Endothelial cell of umbilical vein (primary cell): ENCODE data around the gene RHOG. TPM values are rescaled to one million over a fixed set of nuclear protein-coding genes. Genes with fewer than 3 reads are reported as not detected.

Source experiments
- BruUV-seq: library from RNA; stranded (reverse); fragments of 400-500 nt; replicated peaks from 2 replicates; lab custom pipeline; 2021; lab: Mats Ljungman, UMichigan
- CTCF ChIA-PET: fragments of 300-600, 350-600 bp; sonication (Branson Sonifier 250); formaldehyde crosslinking; loops from one replicate; lab custom pipeline; 2021; ENCODE audit warnings: antibody characterized with exemption, inconsistent platforms; lab: Charles Lee
- POLR2A ChIA-PET: fragments of 300-600, 350-600 bp; sonication (Branson Sonifier 250); formaldehyde crosslinking; loops from one replicate; lab custom pipeline; 2021; ENCODE audit warnings: antibody characterized with exemption, inconsistent platforms; lab: Charles Lee
- DNase-seq: peaks from one replicate; pipeline ENCODE4 v3.0.0-alpha.2; 2011; ENCODE audit warnings: low read depth, low spot score
- FAIRE-seq: peaks from 2 replicates; lab custom pipeline; 2011; peaks lifted over from hg19 to GRCh38; lab: Jason Lieb, UNC
- H2AFZ ChIP-seq: 2 replicates; pipeline ENCODE4 v1.6.0; 2012; ENCODE audit warnings: low read depth, low read length, control low read depth, inconsistent platforms
- H3K27ac ChIP-seq: 2 replicates; pipeline ENCODE4 v1.5.1; 2011; ENCODE audit warnings: low read depth, mild to moderate bottlenecking, control low read depth, low read length, moderate library complexity; ENCODE audit not compliant: insufficient read depth
- H3K27me3 ChIP-seq, 2 experiments: 2 replicates each; pipeline versions ENCODE4 v1.6.0 to v1.6.1; 2011; ENCODE audit warnings: low read length in 2 of 2, mixed read lengths in 1 of 2; ENCODE audit not compliant: control insufficient read depth in 2 of 2, insufficient read depth in 2 of 2
- H3K36me3 ChIP-seq, 2 experiments: 2 replicates in 1 of 2; 3 replicates in 1 of 2; pipeline ENCODE4 v1.5.1; 2011; ENCODE audit warnings: low read length in 2 of 2, mild to moderate bottlenecking in 1 of 2, moderate library complexity in 1 of 2; ENCODE audit not compliant: control insufficient read depth in 2 of 2, insufficient read depth in 2 of 2; ENCODE audit errors: extremely low read depth in 1 of 2
- H3K4me1 ChIP-seq: 3 replicates; pipeline ENCODE4 v1.5.1; 2011; ENCODE audit warnings: mild to moderate bottlenecking, low read length; ENCODE audit not compliant: control insufficient read depth, insufficient read depth; ENCODE audit errors: extremely low read depth
- H3K4me2 ChIP-seq: 2 replicates; pipeline ENCODE4 v1.6.1; 2011; ENCODE audit warnings: low read length, control low read depth, mixed read lengths; ENCODE audit not compliant: insufficient read depth
- H3K4me3 ChIP-seq, 3 experiments: fragments of 200-600 bp in 1 of 3; sonication (generic), shearing (Covaris generic) in 1 of 3; replicated peaks in 1 of 3; 2 replicates each; pipeline ENCODE4 v1.5.1; 2011 to 2016; ENCODE audit warnings: control low read depth in 3 of 3, low read length in 3 of 3, mild to moderate bottlenecking in 2 of 3, inconsistent platforms in 1 of 3, low read depth in 1 of 3, moderate library complexity in 1 of 3; ENCODE audit not compliant: insufficient read depth in 1 of 3
- H3K79me2 ChIP-seq: 2 replicates; pipeline ENCODE4 v1.6.0; 2012; ENCODE audit warnings: low read length, inconsistent platforms; ENCODE audit not compliant: control insufficient read depth, insufficient read depth
- H3K9ac ChIP-seq: replicated peaks from 2 replicates; pipeline ENCODE3; 2011; ENCODE audit warnings: low read length, control low read depth; ENCODE audit not compliant: insufficient read depth; ENCODE audit errors: extremely low read depth
- H3K9me1 ChIP-seq: replicated peaks from 3 replicates; pipeline ENCODE4 v1.6.0; 2011; ENCODE audit warnings: mild to moderate bottlenecking, low read length; ENCODE audit not compliant: control insufficient read depth, insufficient read depth; ENCODE audit errors: extremely low read depth
- H3K9me3 ChIP-seq: replicated peaks from 2 replicates; pipeline ENCODE4 v1.5.1; 2012; ENCODE audit warnings: low read length, inconsistent platforms; ENCODE audit not compliant: control insufficient read depth, insufficient read depth
- H4K20me1 ChIP-seq: replicated peaks from 2 replicates; pipeline ENCODE3; 2011; ENCODE audit warnings: mild to moderate bottlenecking, low read length; ENCODE audit not compliant: control insufficient read depth, insufficient read depth; ENCODE audit errors: extremely low read depth
- EZH2 ChIP-seq: IDR thresholded peaks from 2 replicates; pipeline ENCODE4 v1.6.1; 2012; ENCODE audit warnings: borderline replicate concordance, low read depth, mild to moderate bottlenecking, moderate library complexity, low read length, inconsistent platforms; ENCODE audit not compliant: severe bottlenecking
- FOS ChIP-seq: IDR thresholded peaks from 2 replicates; pipeline ENCODE4 v1.6.1; 2011; ENCODE audit warnings: mild to moderate bottlenecking, low read length, moderate library complexity, borderline replicate concordance; ENCODE audit not compliant: insufficient read depth
- GATA2 ChIP-seq: IDR thresholded peaks from 2 replicates; pipeline ENCODE4 v1.7.0; 2011; ENCODE audit warnings: low read depth, mild to moderate bottlenecking, moderate library complexity, mixed read lengths, low read length; ENCODE audit not compliant: insufficient read length, insufficient read depth
- JUN ChIP-seq: IDR thresholded peaks from 2 replicates; pipeline ENCODE4 v1.6.1; 2011; ENCODE audit warnings: borderline replicate concordance, low read depth; ENCODE audit not compliant: insufficient read length, insufficient read depth
- MYC ChIP-seq: IDR thresholded peaks from one replicate; pipeline ENCODE4 v1.6.1; 2011; ENCODE audit warnings: mild to moderate bottlenecking, low read depth, low read length
- POLR2A ChIP-seq: IDR thresholded peaks from 2 replicates; pipeline ENCODE4 v1.6.1; 2012; ENCODE audit warnings: low read depth, mild to moderate bottlenecking, control low read depth, low read length
- POLR2AphosphoS5 ChIP-seq: IDR thresholded peaks from 2 replicates; pipeline ENCODE4 v1.6.1; 2012; ENCODE audit warnings: low read depth, mild to moderate bottlenecking, control low read depth, low read length, moderate library complexity; ENCODE audit not compliant: insufficient read depth
- dilution Hi-C: fragments of 300-500 bp; cut with MboI; formaldehyde crosslinking; loops from one replicate; pipeline ENCODE4 v1.15.0; 2019; ENCODE audit warnings: low sequenced_read_pairs; ENCODE audit not compliant: extremely low pct_ligation_motif_present
- intact Hi-C: fragments of 100-400 bp; cut with micrococcal nuclease; formaldehyde crosslinking; loops from one replicate; pipeline ENCODE4 v1.10.0; 2022
- polyA plus RNA-seq, 4 experiments: library from polyadenylated mRNA; depleted of rRNA in 3 of 4; stranded (reverse) in 3 of 4; unstranded in 1 of 4; fragments of >200 nt; gene quantifications; 2 replicates each; pipeline versions ENCODE4 v1.2.1 to v1.2.3, GENCODE V29; 2011 to 2012; ENCODE audit warnings: missing spikeins in 1 of 4
- total RNA-seq: library from RNA; stranded (reverse); gene quantifications from 2 replicates; pipeline ENCODE4 v1.2.3, GENCODE V29; 2021
- TF ChIP-seq, protein P1 (sequence below): IDR thresholded peaks from 2 replicates; pipeline ENCODE4 v1.6.1; 2011; ENCODE audit not compliant: insufficient read depth, insufficient read length
- TF ChIP-seq, protein P2 (sequence below), 2 donors: IDR thresholded peaks; 1 replicate in 1 of 2; 2 replicates in 1 of 2; pipeline ENCODE4 v1.5.1; 2011; ENCODE audit warnings: low read length in 2 of 2, mild to moderate bottlenecking in 2 of 2, moderate library complexity in 2 of 2, control low read depth in 1 of 2, inconsistent platforms in 1 of 2, low read depth in 1 of 2; ENCODE audit not compliant: insufficient read depth in 1 of 2; ENCODE audit errors: extremely low read depth in 1 of 2

Gene RHOG
- total and polyA plus RNA-seq, 2 donors (not counting 3 experiments of a cell fraction or from before 2014, with no cell fraction given): 69.0 to 119 TPM

DNA sequence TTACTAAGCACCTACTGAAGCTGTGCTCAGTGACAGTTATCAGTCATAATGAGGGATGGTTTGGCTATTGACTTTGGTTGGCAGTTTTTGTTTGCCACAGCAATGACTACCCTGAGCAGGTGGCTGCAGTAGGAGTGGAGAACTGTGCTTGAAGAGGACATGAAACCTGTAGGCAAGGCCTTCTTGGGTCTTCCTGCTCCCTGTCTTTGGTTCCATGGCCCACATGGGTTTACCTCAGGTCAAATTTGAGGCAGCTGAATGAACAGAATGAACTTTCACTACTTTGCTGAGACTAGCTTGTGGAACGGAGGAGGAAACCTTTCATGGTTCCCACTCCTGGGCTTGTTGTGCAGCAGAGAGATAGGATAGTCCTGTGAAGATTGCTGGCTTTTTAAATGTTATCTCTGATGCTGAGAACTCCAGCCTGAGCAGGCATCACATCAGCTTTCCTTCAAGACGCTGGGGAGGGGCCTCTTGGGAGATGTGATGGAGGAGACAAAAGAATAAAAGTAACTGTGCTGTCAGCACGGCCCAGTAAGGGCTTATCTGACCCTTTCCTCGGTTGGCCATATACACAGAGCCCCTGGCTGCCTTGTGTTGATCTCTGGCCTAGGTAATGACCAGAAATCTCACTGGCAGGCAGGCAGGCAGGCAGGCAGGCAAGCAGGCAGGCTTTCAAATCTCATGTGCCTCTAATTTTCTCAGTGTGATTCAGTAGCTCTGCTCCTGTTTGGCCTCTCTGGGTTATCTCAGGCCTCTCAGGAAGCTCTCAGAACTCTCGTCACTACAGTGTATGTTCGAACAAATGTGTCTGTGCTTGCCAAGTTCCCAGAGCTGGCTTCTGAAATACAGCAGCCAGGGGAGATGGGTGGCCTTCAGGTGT is 26.7 kb upstream of the RHOG start:
- no peaks in the 10 kb centered on the region for H3K9me1 ChIP-seq
- no TSS peak for BruUV-seq
- no peak overlapping the region for H3K4me3 ChIP-seq
- H3K4me2 ChIP-seq: peak overlapping the region; percentile 11
- H4K20me1 ChIP-seq: no peaks in the 10 kb centered on the region
- peak overlapping the region; percentile 44 for H3K9ac ChIP-seq
- no peaks in the 10 kb centered on the region for H3K36me3 ChIP-seq
- H3K27me3 ChIP-seq: no peaks in the 10 kb centered on the region
- peak overlapping the region; percentile 60 for H2AFZ ChIP-seq
- CTCF ChIA-PET: interaction anchor here (0.7 to 2.1 kb wide), 14 partner anchors 8 to 207 kb away, joined by 3 to 34 read pairs (median 4); partner anchors contain the start of gene STIM1
- TF ChIP-seq EZH2 (no peak), GATA2 (peak; percentile 37), POLR2A (no peak)
- DNase-seq (peak; percentile 76), FAIRE-seq (peak; percentile 74)
- H3K79me2 ChIP-seq: peaks cover 14% of the 10 kb centered on the region
- H3K4me1 ChIP-seq: peaks cover 38% of the 10 kb centered on the region
- dilution Hi-C loops (loop anchor here (25.0 kb wide), 1 partner anchor 195 kb away; no protein-coding TSS in a partner anchor), intact Hi-C loops (loop anchor here (1.0 kb wide), 1 partner anchor 129 kb away; no protein-coding TSS in a partner anchor)
- H3K27ac ChIP-seq: peak overlapping the region; percentile 78
- H3K9me3 ChIP-seq: no peaks in the 10 kb centered on the region
- POLR2A ChIA-PET: interaction anchor here (1.1 kb wide), 1 partner anchor 12 kb away, joined by 4 read pairs; the partner anchor contains the start of gene STIM1

DNA sequence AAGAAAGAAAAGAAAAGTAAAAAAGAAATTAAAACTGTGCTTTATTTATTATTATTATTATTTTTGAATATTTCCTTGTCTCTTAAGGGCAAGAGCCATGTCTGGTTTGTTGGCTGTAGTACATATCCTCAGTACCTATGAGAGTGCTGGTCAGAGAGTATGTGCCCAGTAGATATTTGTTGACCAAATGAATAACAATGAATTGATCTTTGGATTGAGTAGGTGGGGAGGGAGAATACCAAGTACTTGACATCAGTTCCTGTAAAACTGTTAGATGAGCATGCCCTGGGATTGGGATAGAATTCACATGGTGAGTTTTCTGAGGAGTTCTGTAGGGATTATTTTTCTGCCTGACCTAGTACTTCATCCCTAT is 26.1 kb upstream of the RHOG start:
- no peak for TF ChIP-seq JUN
- TF ChIP-seq POLR2AphosphoS5: no peak
- TF ChIP-seq, protein P1, sequence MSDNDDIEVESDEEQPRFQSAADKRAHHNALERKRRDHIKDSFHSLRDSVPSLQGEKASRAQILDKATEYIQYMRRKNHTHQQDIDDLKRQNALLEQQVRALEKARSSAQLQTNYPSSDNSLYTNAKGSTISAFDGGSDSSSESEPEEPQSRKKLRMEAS: no peak
- TF ChIP-seq EZH2: no peak
- TF ChIP-seq, protein P2, sequence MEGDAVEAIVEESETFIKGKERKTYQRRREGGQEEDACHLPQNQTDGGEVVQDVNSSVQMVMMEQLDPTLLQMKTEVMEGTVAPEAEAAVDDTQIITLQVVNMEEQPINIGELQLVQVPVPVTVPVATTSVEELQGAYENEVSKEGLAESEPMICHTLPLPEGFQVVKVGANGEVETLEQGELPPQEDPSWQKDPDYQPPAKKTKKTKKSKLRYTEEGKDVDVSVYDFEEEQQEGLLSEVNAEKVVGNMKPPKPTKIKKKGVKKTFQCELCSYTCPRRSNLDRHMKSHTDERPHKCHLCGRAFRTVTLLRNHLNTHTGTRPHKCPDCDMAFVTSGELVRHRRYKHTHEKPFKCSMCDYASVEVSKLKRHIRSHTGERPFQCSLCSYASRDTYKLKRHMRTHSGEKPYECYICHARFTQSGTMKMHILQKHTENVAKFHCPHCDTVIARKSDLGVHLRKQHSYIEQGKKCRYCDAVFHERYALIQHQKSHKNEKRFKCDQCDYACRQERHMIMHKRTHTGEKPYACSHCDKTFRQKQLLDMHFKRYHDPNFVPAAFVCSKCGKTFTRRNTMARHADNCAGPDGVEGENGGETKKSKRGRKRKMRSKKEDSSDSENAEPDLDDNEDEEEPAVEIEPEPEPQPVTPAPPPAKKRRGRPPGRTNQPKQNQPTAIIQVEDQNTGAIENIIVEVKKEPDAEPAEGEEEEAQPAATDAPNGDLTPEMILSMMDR (IDR thresholded peaks at IDR 0.05; ENCODE audit: extremely low read depth in 1 of 2, insufficient read depth in 1 of 2, low read depth in 1 of 2, low read length in 2 of 2): no peak
- no peak for TF ChIP-seq POLR2A
- TF ChIP-seq FOS: no peak
- TF ChIP-seq MYC: no peak
- no peak for TF ChIP-seq GATA2
- ChIA-PET CTCF (interaction anchor here (0.5 to 2.6 kb wide), 10 partner anchors 9 to 267 kb away, joined by 3 to 35 read pairs (median 5); partner anchors contain the start of gene STIM1), POLR2A (interaction anchor here (0.7 kb wide), 1 partner anchor 14 kb away, joined by 5 read pairs; no protein-coding TSS in a partner anchor)
- FAIRE-seq: no peak
- peaks cover 14% of the 10 kb centered on the region for H3K79me2 ChIP-seq
- H3K4me2 ChIP-seq: peak overlapping the region; percentile 68
- H3K4me3 ChIP-seq: no peak overlapping the region
- no peaks in the 10 kb centered on the region for H3K36me3 ChIP-seq
- BruUV-seq: no TSS peak
- dilution Hi-C loops: loop anchor here (25.0 kb wide), 1 partner anchor 195 kb away; no protein-coding TSS in a partner anchor
- H3K27ac ChIP-seq: peak overlapping the region; percentile 78
- H3K4me1 ChIP-seq: peaks cover 39% of the 10 kb centered on the region
- no peaks in the 10 kb centered on the region for H3K9me3 ChIP-seq
- H2AFZ ChIP-seq: no peak overlapping the region
- H3K9me1 ChIP-seq: no peaks in the 10 kb centered on the region
- intact Hi-C loops: loop anchor here (1.0 kb wide), 2 partner anchors 13 to 129 kb away; no protein-coding TSS in a partner anchor
- H3K9ac ChIP-seq: no peak overlapping the region
- no peaks in the 10 kb centered on the region for H4K20me1 ChIP-seq
- no peaks in the 10 kb centered on the region for H3K27me3 ChIP-seq
- DNase-seq: no peak
